GM23338 (cell line): Measurements from ENCODE around the gene RPTOR. TPM values are rescaled to one million over a fixed set of nuclear protein-coding genes. Genes with fewer than 3 reads are reported as not detected.
A peak's percentile ranks its signal among the peaks of the same experiment; 100 is the strongest.

ENCODE experiments used
- ATAC-seq: fragments of 200-7000 bp; cut with Tn5 transposase; 3 replicates; pipeline ENCODE4 v1.9.1; 2020
- DNase-seq: peaks from one replicate; pipeline ENCODE4 v3.0.0-alpha.2; 2015; ENCODE audit warnings: low spot score
- H2AFZ ChIP-seq: fragments of 200-600 bp; sonication (generic); 2 replicates; pipeline ENCODE4 v1.8.0; 2016; ENCODE audit warnings: antibody characterized with exemption, mild to moderate bottlenecking, moderate library complexity
- H3F3A ChIP-seq: fragments of 200-600 bp; sonication (generic); replicated peaks from 2 replicates; pipeline ENCODE4 v1.8.0; 2017; ENCODE audit warnings: antibody characterized with exemption, mixed run types, low read depth
- H3K27ac ChIP-seq: fragments of 200-600 bp; sonication (generic); 2 replicates; pipeline ENCODE4 v1.6.1; 2016; ENCODE audit warnings: low read depth
- H3K27me3 ChIP-seq: fragments of 200-600 bp; sonication (generic); 2 replicates; pipeline ENCODE4 v1.8.0; 2016; ENCODE audit warnings: mild to moderate bottlenecking, mixed run types, moderate library complexity; ENCODE audit not compliant: insufficient read depth
- H3K36me3 ChIP-seq: fragments of 200-600 bp; sonication (generic); 2 replicates; pipeline ENCODE4 v1.8.0; 2016; ENCODE audit warnings: mild to moderate bottlenecking; ENCODE audit not compliant: insufficient read depth
- H3K4me1 ChIP-seq: fragments of 200-600 bp; sonication (generic); 2 replicates; pipeline ENCODE4 v1.8.0; 2016; ENCODE audit warnings: mild to moderate bottlenecking, moderate library complexity; ENCODE audit not compliant: insufficient read depth
- H3K4me2 ChIP-seq: fragments of 200-600 bp; sonication (generic); 2 replicates; pipeline ENCODE4 v1.7.1; 2017; ENCODE audit warnings: mixed run types
- H3K4me3 ChIP-seq: fragments of 200-600 bp; sonication (generic); 2 replicates; pipeline ENCODE4 v1.6.1; 2016; ENCODE audit warnings: mixed run types
- H3K79me2 ChIP-seq: fragments of 200-600 bp; sonication (generic); replicated peaks from 2 replicates; pipeline ENCODE4 v1.8.0; 2017; ENCODE audit warnings: mild to moderate bottlenecking; ENCODE audit not compliant: insufficient read depth
- H3K9me2 ChIP-seq: fragments of 200-600 bp; sonication (generic); 2 replicates; pipeline ENCODE4 v1.8.0; 2017; ENCODE audit not compliant: insufficient read depth
- H4K20me1 ChIP-seq: fragments of 200-600 bp; sonication (generic); replicated peaks from 2 replicates; pipeline ENCODE4 v1.8.0; 2017; ENCODE audit warnings: mild to moderate bottlenecking; ENCODE audit not compliant: insufficient read depth
- H3K27ac Mint-ChIP-seq: 2 replicates; pipeline ENCODE4 v1.8.0; 2020; ENCODE audit warnings: inconsistent platforms, mild to moderate bottlenecking, moderate library complexity, mixed read lengths
- H3K27me3 Mint-ChIP-seq: 3 replicates; pipeline ENCODE4 v1.8.0; 2022; ENCODE audit warnings: low read depth, mild to moderate bottlenecking, moderate library complexity, mixed read lengths, inconsistent platforms; ENCODE audit not compliant: insufficient read depth, poor library complexity
- H3K36me3 Mint-ChIP-seq: 3 replicates; pipeline ENCODE4 v1.8.0; 2021; ENCODE audit warnings: low read depth, mild to moderate bottlenecking, inconsistent platforms, moderate library complexity, mixed read lengths
- H3K4me1 Mint-ChIP-seq: 3 replicates; pipeline ENCODE4 v1.8.0; 2020; ENCODE audit warnings: mild to moderate bottlenecking, inconsistent platforms, mixed read lengths
- H3K4me3 Mint-ChIP-seq: 3 replicates; pipeline ENCODE4 v1.8.0; 2021; ENCODE audit warnings: moderate library complexity, mild to moderate bottlenecking, inconsistent platforms, mixed read lengths
- H3K9me3 Mint-ChIP-seq: 3 replicates; pipeline ENCODE4 v1.8.0; 2020; ENCODE audit warnings: moderate library complexity, mild to moderate bottlenecking, inconsistent platforms, mixed read lengths
- EZH2phosphoT487 ChIP-seq: fragments of 200-600 bp; sonication (generic); IDR thresholded peaks from one replicate; pipeline ENCODE4 v1.8.1; 2018; ENCODE audit warnings: antibody characterized with exemption; ENCODE audit not compliant: unreplicated experiment
- JUNB ChIP-seq: IDR thresholded peaks from one replicate; pipeline ENCODE4 v1.6.1; 2016; ENCODE audit warnings: antibody characterized with exemption; ENCODE audit not compliant: unreplicated experiment
- NANOG ChIP-seq: IDR thresholded peaks from 2 replicates; pipeline ENCODE4 v1.6.1; 2016; ENCODE audit warnings: antibody characterized with exemption, borderline replicate concordance
- ZNF114 ChIP-seq: fragments of 250-450 bp; sonication (Bioruptor Pico); IDR thresholded peaks from 2 replicates; pipeline ENCODE4 v1.5.0; 2020; ENCODE audit warnings: mild to moderate bottlenecking, moderate library complexity
- ZNF331 ChIP-seq: fragments of 250-450 bp; sonication (Bioruptor Pico); IDR thresholded peaks from 2 replicates; pipeline ENCODE4 v1.5.0; 2020; ENCODE audit warnings: low read depth, mild to moderate bottlenecking, moderate library complexity
- ZNF462 ChIP-seq: fragments of 250-450 bp; sonication (Bioruptor Pico); IDR thresholded peaks from 2 replicates; pipeline ENCODE4 v1.5.0; 2020; ENCODE audit warnings: mild to moderate bottlenecking, moderate library complexity
- polyA plus RNA-seq: library from polyadenylated mRNA; unstranded; fragments of >200 nt; fragmentation: Nextera tagmentation; extraction: Ambion mirVana; gene quantifications from 2 replicates; pipeline ENCODE4 v1.2.1, GENCODE V29; 2016
- total RNA-seq: library from RNA; depleted of rRNA; stranded (reverse); fragments of >200 nt; shearing (Covaris generic); gene quantifications from 2 replicates; pipeline ENCODE4 v1.2.3, GENCODE V29; 2014

Gene RPTOR
- total and polyA plus RNA-seq, 2 experiments from 2014 or later, result 9.5 to 38.0 TPM

- ATAC-seq (no peak), DNase-seq (no peak)
- H2AFZ ChIP-seq, result no peak overlapping the region
- peaks cover 42% of the 10 kb centered on the region for H3K79me2 ChIP-seq
- Mint-ChIP-seq H3K4me1 (peaks cover 21% of the 10 kb centered on the region), H3K27ac (peak overlapping the region; percentile 83), H3K4me3 (no peak overlapping the region), H3K36me3 (no peaks in the 10 kb centered on the region; the same call in 2 of the 3 replicates), H3K27me3 (peaks cover 4% of the 10 kb centered on the region), H3K9me3 (no peaks in the 10 kb centered on the region)
- H3K4me1 ChIP-seq, result no peaks in the 10 kb centered on the region
- no peaks in the 10 kb centered on the region for H3F3A ChIP-seq
- H4K20me1 ChIP-seq, result peaks cover 11% of the 10 kb centered on the region; the same call in 1 of the 2 replicates
- TF ChIP-seq JUNB (no peak), NANOG (no peak), EZH2phosphoT487 (no peak), ZNF462 (CRISPR knock-in tag) (no peak)
- H3K4me2 ChIP-seq, result no peak overlapping the region
- H3K9me2 ChIP-seq, result no peaks in the 10 kb centered on the region
- H3K36me3 ChIP-seq, result no peaks in the 10 kb centered on the region
- H3K27ac ChIP-seq, result no peak overlapping the region
- H3K27me3 ChIP-seq, result no peaks in the 10 kb centered on the region
- H3K4me3 ChIP-seq, result no peak overlapping the region
Measured at GRCh38 chr17:80633994-80634566, 89.4 kb downstream of the RPTOR start.

GRCh38 chr17:80636361-80637018 lies 91.9 kb downstream of the RPTOR start:
- H3K4me3 Mint-ChIP-seq, result no peak overlapping the region
- no peak for ATAC-seq
- no peaks in the 10 kb centered on the region for H3K9me2 ChIP-seq
- peaks cover 40% of the 10 kb centered on the region for H3K79me2 ChIP-seq
- no peaks in the 10 kb centered on the region for H3K4me1 ChIP-seq
- no peak overlapping the region for H3K27ac Mint-ChIP-seq
- no peaks in the 10 kb centered on the region; the same call in 2 of the 3 replicates for H3K36me3 Mint-ChIP-seq
- no peaks in the 10 kb centered on the region for H3K36me3 ChIP-seq
- H3K4me2 ChIP-seq, result no peak overlapping the region
- H2AFZ ChIP-seq, result no peak overlapping the region
- DNase-seq, result no peak
- H3K27me3 Mint-ChIP-seq, result peaks cover 8% of the 10 kb centered on the region
- H3K27me3 ChIP-seq, result no peaks in the 10 kb centered on the region
- 0 out of 2 replicates have a peak overlapping the region, but pooled peaks have one; percentile 55 for H3K27ac ChIP-seq
- no peaks in the 10 kb centered on the region for H3K9me3 Mint-ChIP-seq
- H3K4me1 Mint-ChIP-seq, result peaks cover 26% of the 10 kb centered on the region
- H3F3A ChIP-seq, result no peaks in the 10 kb centered on the region
- H4K20me1 ChIP-seq, result peaks cover 11% of the 10 kb centered on the region; the same call in 1 of the 2 replicates
- no peak overlapping the region for H3K4me3 ChIP-seq
- no peak for TF ChIP-seq ZNF331 (CRISPR knock-in tag)
- TF ChIP-seq EZH2phosphoT487, result no peak
- TF ChIP-seq ZNF114 (CRISPR knock-in tag), result no peak
- no peak for TF ChIP-seq NANOG
